A673 (cell line): ENCODE data around the gene PHKA2. TPM values are rescaled to one million over a fixed set of nuclear protein-coding genes. Genes with fewer than 3 reads are reported as not detected.

ENCODE experiments used
- BruUV-seq: library from RNA; stranded (reverse); fragments of 400-500 nt; replicated peaks from 2 replicates; lab custom pipeline; 2021; lab: Mats Ljungman, UMichigan
- CTCF ChIA-PET: fragments of 300-600 bp; sonication (Branson Sonifier 250); formaldehyde crosslinking; loops from one replicate; lab custom pipeline; 2022; ENCODE audit warnings: antibody characterized with exemption; lab: Charles Lee
- POLR2A ChIA-PET: fragments of 300-600 bp; sonication (Branson Sonifier 250); formaldehyde crosslinking; loops from one replicate; lab custom pipeline; 2022; ENCODE audit warnings: antibody characterized with exemption; ENCODE audit not compliant: low non-redundant PET; lab: Charles Lee
- DNase-seq: peaks from one replicate; pipeline ENCODE4 v3.0.0-alpha.2; 2015; ENCODE audit warnings: low spot score
- H3K27ac ChIP-seq: fragments of 200-600 bp; sonication (generic); 2 replicates; pipeline ENCODE4 v1.5.1; 2016; ENCODE audit warnings: mixed run types, low read depth, mild to moderate bottlenecking, mixed read lengths, antibody characterized with exemption, low read length; ENCODE audit not compliant: poor library complexity, severe bottlenecking
- H3K27me3 ChIP-seq: fragments of 200-600 bp; sonication (generic); replicated peaks from 2 replicates; pipeline ENCODE4 v1.6.1; 2017; ENCODE audit warnings: mixed run types, low read depth, mild to moderate bottlenecking, mixed read lengths, antibody characterized with exemption, low read length; ENCODE audit not compliant: insufficient read depth, poor library complexity
- H3K36me3 ChIP-seq: fragments of 200-600 bp; sonication (generic); 2 replicates; pipeline ENCODE4 v1.6.1; 2016; ENCODE audit warnings: mixed run types, mild to moderate bottlenecking, mixed read lengths, antibody characterized with exemption, low read length; ENCODE audit not compliant: insufficient read depth, poor library complexity, severe bottlenecking
- H3K4me1 ChIP-seq: fragments of 200-600 bp; sonication (generic); 2 replicates; pipeline ENCODE4 v1.6.1; 2017; ENCODE audit warnings: mixed run types, mild to moderate bottlenecking, mixed read lengths, antibody characterized with exemption, low read length; ENCODE audit not compliant: insufficient read depth, poor library complexity, severe bottlenecking
- H3K4me3 ChIP-seq: fragments of 200-600 bp; sonication (generic); 2 replicates; pipeline ENCODE4 v1.5.1; 2016; ENCODE audit warnings: low read depth, mixed run types, mild to moderate bottlenecking, mixed read lengths, low read length; ENCODE audit not compliant: poor library complexity, severe bottlenecking
- H3K9me3 ChIP-seq: fragments of 200-600 bp; sonication (generic); 2 replicates; pipeline ENCODE4 v1.6.1; 2016; ENCODE audit warnings: mixed run types, low read depth, mild to moderate bottlenecking, mixed read lengths, antibody characterized with exemption, low read length; ENCODE audit not compliant: poor library complexity, severe bottlenecking
- CTCF ChIP-seq: fragments of 300-800, 200-600 bp; sonication (generic); conservative IDR thresholded peaks from 2 replicates; pipeline ENCODE4 v1.5.1; 2017; ENCODE audit warnings: low read depth, mild to moderate bottlenecking, antibody characterized with exemption, low read length, moderate library complexity, mixed read lengths
- EZH2 ChIP-seq: fragments of 200-600 bp; sonication (generic); IDR thresholded peaks from 2 replicates; pipeline ENCODE4 v1.6.1; 2017; ENCODE audit warnings: borderline replicate concordance, low read depth, mild to moderate bottlenecking, mixed read lengths, antibody characterized with exemption, low read length; ENCODE audit not compliant: poor library complexity, severe bottlenecking
- intact Hi-C: fragments of 100-400 bp; cut with micrococcal nuclease; formaldehyde crosslinking; loops from one replicate; pipeline ENCODE4 v1.10.0; 2022; ENCODE audit not compliant: unreplicated experiment
- total RNA-seq: library from RNA; stranded (reverse); gene quantifications from 2 replicates; pipeline ENCODE4 v1.2.3, GENCODE V29; 2021

The PHKA2 gene
- total RNA-seq, 1 experiment from 2014 or later, result 31.4 TPM

DNA sequence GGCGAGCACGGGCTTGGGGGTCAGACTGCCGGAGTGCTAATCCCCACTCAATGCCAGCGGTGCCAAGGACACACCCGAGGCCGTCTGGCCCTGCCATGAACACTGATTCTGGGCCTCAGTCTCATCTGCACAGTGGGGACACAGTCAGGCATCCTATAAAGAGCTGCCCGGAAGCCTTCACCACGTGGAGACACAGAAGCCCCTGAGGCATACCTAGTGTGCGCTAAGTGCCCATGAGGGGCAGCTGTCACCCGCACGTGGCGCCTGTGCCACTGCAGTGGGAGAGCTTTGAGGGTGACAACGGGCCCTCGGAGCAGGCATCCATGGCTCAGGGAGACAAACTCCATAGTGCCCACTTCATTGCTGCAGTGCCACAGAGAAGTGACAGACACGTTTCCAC, 86.3 kb downstream of the PHKA2 start:
- DNase-seq, result no peak
- Histone ChIP-seq H3K4me1 (peaks cover 21% of the 10 kb centered on the region), H3K36me3 (no peaks in the 10 kb centered on the region), H3K27me3 (no peaks in the 10 kb centered on the region), H3K27ac (no peak overlapping the region), H3K9me3 (no peaks in the 10 kb centered on the region), H3K4me3 (no peak overlapping the region)
- ChIA-PET POLR2A (no interaction called here), CTCF (interaction anchor here (0.7 kb wide), 1 partner anchor 389 kb away, joined by 3 read pairs; no protein-coding TSS in a partner anchor)
- TF ChIP-seq CTCF (no peak), EZH2 (no peak)
- intact Hi-C loops, result loop anchor here (5.0 kb wide), 1 partner anchor 505 kb away; no protein-coding TSS in a partner anchor
- no TSS peak for BruUV-seq

GRCh38 chrX:18896680-18897544, 87.0 kb downstream of the PHKA2 start:
- H3K27me3 ChIP-seq, result no peaks in the 10 kb centered on the region
- no peaks in the 10 kb centered on the region for H3K36me3 ChIP-seq
- POLR2A ChIA-PET, result no interaction called here

More at GRCh38 chrX:18896680-18897544, 87.0 kb downstream of the PHKA2 start:
- TF ChIP-seq CTCF (no peak), EZH2 (no peak)
- BruUV-seq, result no TSS peak
- CTCF ChIA-PET, result no interaction called here
- Histone ChIP-seq H3K9me3 (no peaks in the 10 kb centered on the region), H3K4me3 (no peak overlapping the region), H3K27ac (no peak overlapping the region), H3K4me1 (peaks cover 21% of the 10 kb centered on the region)
- DNase-seq, result no peak
- intact Hi-C loops, result loop anchor here (5.0 kb wide), 1 partner anchor 505 kb away; no protein-coding TSS in a partner anchor
